HepG2 (cell line): ENCODE results near the gene VPS11. TPM values are rescaled to one million over a fixed set of nuclear protein-coding genes. Genes with fewer than 3 reads are reported as not detected.

Experiments used
- CREB1 ChIP-seq, 2 experiments: fragments of 450-650 bp in 1 of 2; IDR thresholded peaks; 2 replicates each; pipeline ENCODE4 v1.6.1; 2016 to 2017; ENCODE audit warnings: control low read depth in 1 of 2, mild to moderate bottlenecking in 1 of 2, missing compliant biosample characterization in 1 of 2, missing genetic modification characterization in 1 of 2
- HES4 ChIP-seq: sonication (generic); formaldehyde crosslinking; IDR thresholded peaks from 2 replicates; pipeline ENCODE4 v1.9.0; 2021; ENCODE audit warnings: mild to moderate bottlenecking, missing genetic modification reagents, borderline replicate concordance
- HIVEP1 ChIP-seq: sonication (generic); formaldehyde crosslinking; IDR thresholded peaks from 2 replicates; pipeline ENCODE4 v1.4.0; 2020; ENCODE audit warnings: mild to moderate bottlenecking, missing genetic modification reagents
- MXD4 ChIP-seq: IDR thresholded peaks from 2 replicates; pipeline ENCODE4 v1.6.1; 2016; ENCODE audit warnings: mild to moderate bottlenecking, missing biosample characterization, missing genetic modification reagents
- MXI1 ChIP-seq: IDR thresholded peaks from 3 replicates; pipeline ENCODE4 v1.6.1; 2012; ENCODE audit warnings: low read depth, low read length, inconsistent platforms, borderline replicate concordance
- NKX3-1 ChIP-seq: sonication (generic); formaldehyde crosslinking; IDR thresholded peaks from 2 replicates; pipeline ENCODE4 v1.5.0; 2020; ENCODE audit warnings: missing genetic modification reagents
- NR0B2 ChIP-seq: sonication (generic); formaldehyde crosslinking; IDR thresholded peaks from 2 replicates; pipeline ENCODE4 v1.4.0; 2020; ENCODE audit warnings: mild to moderate bottlenecking, missing genetic modification reagents
- POGZ ChIP-seq: sonication (generic); formaldehyde crosslinking; IDR thresholded peaks from 2 replicates; pipeline ENCODE4 v1.4.0; 2020; ENCODE audit warnings: mild to moderate bottlenecking, missing genetic modification reagents
- RBFOX2 ChIP-seq: fragments of 200-400 bp; formaldehyde crosslinking; IDR thresholded peaks from 2 replicates; pipeline ENCODE4 v1.6.1; 2017; ENCODE audit warnings: low read depth, mild to moderate bottlenecking, low read length
- SNRNP70 ChIP-seq: fragments of 200-400 bp; formaldehyde crosslinking; IDR thresholded peaks from 2 replicates; pipeline ENCODE4 v1.6.1; 2017; ENCODE audit warnings: mild to moderate bottlenecking, low read depth, low read length, moderate library complexity
- ZFP91 ChIP-seq: sonication (generic); formaldehyde crosslinking; IDR thresholded peaks from 2 replicates; pipeline ENCODE4 v1.9.0; 2022; ENCODE audit warnings: missing genetic modification reagents, mild to moderate bottlenecking, borderline replicate concordance
- ZMYM3 ChIP-seq: sonication (generic); formaldehyde crosslinking; IDR thresholded peaks from 2 replicates; pipeline ENCODE4 v1.5.1; 2020; ENCODE audit warnings: mild to moderate bottlenecking, missing genetic modification reagents
- ZNF264 ChIP-seq: sonication (generic); formaldehyde crosslinking; IDR thresholded peaks from 2 replicates; pipeline ENCODE4 v1.4.0; 2020; ENCODE audit warnings: missing genetic modification reagents
- ZNF275 ChIP-seq: sonication (generic); formaldehyde crosslinking; IDR thresholded peaks from 2 replicates; pipeline ENCODE4 v1.8.0; 2022; ENCODE audit warnings: missing genetic modification reagents, mild to moderate bottlenecking, inconsistent platforms, borderline replicate concordance
- ZNF431 ChIP-seq: sonication (generic); formaldehyde crosslinking; IDR thresholded peaks from 2 replicates; pipeline ENCODE4 v1.9.0; 2022; ENCODE audit warnings: missing genetic modification reagents, low read depth, mild to moderate bottlenecking, borderline replicate concordance
- ZNF552 ChIP-seq: sonication (generic); formaldehyde crosslinking; IDR thresholded peaks from 2 replicates; pipeline ENCODE4 v1.9.0; 2022; ENCODE audit warnings: missing genetic modification reagents, mild to moderate bottlenecking, borderline replicate concordance
- ZNF83 ChIP-seq: sonication (generic); formaldehyde crosslinking; IDR thresholded peaks from 2 replicates; pipeline ENCODE4 v1.4.0; 2020; ENCODE audit warnings: missing genetic modification reagents, mild to moderate bottlenecking, borderline replicate concordance
- ZNF883 ChIP-seq: sonication (generic); formaldehyde crosslinking; IDR thresholded peaks from 2 replicates; pipeline ENCODE4 v1.5.1; 2020; ENCODE audit warnings: mild to moderate bottlenecking, missing genetic modification reagents; ENCODE audit errors: not compliant biosample characterization
- polyA plus RNA-seq, 8 experiments: library from polyadenylated mRNA; depleted of rRNA in 3 of 8; stranded (reverse) in 7 of 8; unstranded in 1 of 8; fragments of >200 nt; fragmentation: Illumina TruSeq in 4 of 8; extraction: Trizol in 4 of 8; gene quantifications; 2 replicates each; pipeline versions ENCODE4 v1.2.1 to v1.2.3, GENCODE V29; 2011 to 2016; ENCODE audit warnings: low read depth in 4 of 8, missing spikeins in 1 of 8, mixed read lengths in 1 of 8; ENCODE audit not compliant: insufficient read depth in 1 of 8
- total RNA-seq, 5 experiments: library from RNA; depleted of rRNA; stranded (reverse); fragments of >200 nt; fragmentation: Illumina TruSeq; extraction: Trizol; gene quantifications; 2 replicates each; pipeline ENCODE4 v1.2.3, GENCODE V29; 2016; ENCODE audit warnings: low read depth in 1 of 5
- TF ChIP-seq, protein P1 (sequence below): sonication (generic); formaldehyde crosslinking; IDR thresholded peaks from 2 replicates; pipeline ENCODE4 v1.4.0; 2020; ENCODE audit warnings: missing genetic modification reagents, borderline replicate concordance
- TF ChIP-seq, protein P2 (sequence below): sonication (generic); formaldehyde crosslinking; IDR thresholded peaks from 2 replicates; pipeline ENCODE4 v1.8.1; 2023; ENCODE audit warnings: mild to moderate bottlenecking, missing genetic modification reagents, borderline replicate concordance
- TF ChIP-seq, protein P3 (sequence below): sonication (generic); formaldehyde crosslinking; IDR thresholded peaks from 2 replicates; pipeline ENCODE4 v1.5.0; 2020; ENCODE audit warnings: mild to moderate bottlenecking, missing genetic modification reagents, moderate library complexity

Gene VPS11
- total and polyA plus RNA-seq, 2 of the 13 experiments (the other 11 are each of a cell fraction or from before 2014, with no cell fraction given) = 13.7 to 21.6 TPM

DNA sequence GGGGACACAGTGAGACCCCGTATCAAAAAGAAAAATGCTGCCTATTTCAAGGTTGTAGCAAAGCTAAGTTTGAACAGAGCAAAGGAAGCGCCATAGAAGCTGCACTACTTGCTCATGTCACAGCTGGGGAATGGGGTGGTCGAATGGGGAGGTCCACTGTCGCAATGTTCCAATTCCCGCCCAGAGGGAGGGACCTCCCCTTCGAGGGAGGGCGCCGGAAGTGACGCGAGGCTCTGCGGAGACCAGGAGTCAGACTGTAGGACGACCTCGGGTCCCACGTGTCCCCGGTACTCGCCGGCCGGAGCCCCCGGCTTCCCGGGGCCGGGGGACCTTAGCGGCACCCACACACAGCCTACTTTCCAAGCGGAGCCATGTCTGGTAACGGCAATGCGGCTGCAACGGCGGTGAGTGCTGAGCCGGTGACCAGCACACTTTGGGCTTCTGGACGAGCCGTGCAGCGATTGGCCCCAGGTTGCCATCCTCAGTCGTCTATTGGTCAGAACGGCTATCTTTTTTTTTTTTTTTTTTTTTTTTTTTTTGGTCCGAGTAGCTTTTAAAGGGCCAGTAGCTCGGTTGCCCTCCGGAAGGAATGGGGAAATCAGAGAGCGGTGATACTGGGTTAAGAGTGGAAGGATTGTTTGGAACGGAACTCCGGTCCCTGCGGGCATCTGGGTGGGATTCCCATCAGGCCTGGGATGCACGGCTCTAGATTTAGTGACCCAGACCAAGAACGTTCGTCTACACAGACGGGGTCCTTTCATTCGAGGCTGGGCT, 17.2 kb downstream of the VPS11 start, which contains the start of gene HMBS (continued):
- TF ChIP-seq NKX3-1 = peak; percentile 27; the same call in 1 of the 2 replicates
- no peak for TF ChIP-seq SNRNP70
- peak; percentile 89 for TF ChIP-seq NR0B2
- peak; percentile 80 for TF ChIP-seq MXD4 (CRISPR knock-in tag)
- 0 out of 2 replicates have a peak, but pooled peaks have one; percentile 49 for TF ChIP-seq ZNF552 (CRISPR knock-in tag)
- peak; percentile 94 for TF ChIP-seq RBFOX2
- no peak for TF ChIP-seq ZNF83 (CRISPR knock-in tag)
- peak; percentile 58 for TF ChIP-seq ZNF883 (CRISPR knock-in tag)
- TF ChIP-seq HIVEP1 (CRISPR knock-in tag) = peak; percentile 43; the same call in 1 of the 2 replicates
- TF ChIP-seq MXI1 = peak; percentile 81; the same call in 1 of the 3 replicates
- TF ChIP-seq ZNF431 (CRISPR knock-in tag) = no peak
- 0 out of 2 replicates have a peak, but pooled peaks have one; percentile 47 for TF ChIP-seq ZNF275
- 0 out of 2 replicates have a peak, but pooled peaks have one; percentile 50 for TF ChIP-seq HES4
- peak; percentile 56; the same call in 1 of the 2 replicates for TF ChIP-seq ZNF264 (CRISPR knock-in tag)
- TF ChIP-seq, protein P1, sequence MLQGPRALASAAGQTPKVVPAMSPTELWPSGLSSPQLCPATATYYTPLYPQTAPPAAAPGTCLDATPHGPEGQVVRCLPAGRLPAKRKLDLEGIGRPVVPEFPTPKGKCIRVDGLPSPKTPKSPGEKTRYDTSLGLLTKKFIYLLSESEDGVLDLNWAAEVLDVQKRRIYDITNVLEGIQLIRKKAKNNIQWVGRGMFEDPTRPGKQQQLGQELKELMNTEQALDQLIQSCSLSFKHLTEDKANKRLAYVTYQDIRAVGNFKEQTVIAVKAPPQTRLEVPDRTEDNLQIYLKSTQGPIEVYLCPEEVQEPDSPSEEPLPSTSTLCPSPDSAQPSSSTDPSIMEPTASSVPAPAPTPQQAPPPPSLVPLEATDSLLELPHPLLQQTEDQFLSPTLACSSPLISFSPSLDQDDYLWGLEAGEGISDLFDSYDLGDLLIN = peak; percentile 80; the same call in 1 of the 2 replicates
- TF ChIP-seq ZMYM3 (CRISPR knock-in tag) = 0 out of 2 replicates have a peak, but pooled peaks have one; percentile 25
- TF ChIP-seq CREB1 (IDR thresholded peaks at IDR 0.05) = peak; percentile 89
- TF ChIP-seq CREB1 (CRISPR knock-in tag; IDR thresholded peaks at IDR 0.05) = peak; percentile 96
- TF ChIP-seq, protein P2, sequence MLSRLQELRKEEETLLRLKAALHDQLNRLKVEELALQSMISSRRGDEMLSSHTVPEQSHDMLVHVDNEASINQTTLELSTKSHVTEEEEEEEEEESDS (CRISPR knock-in tag) = peak; percentile 59; the same call in 1 of the 2 replicates
- TF ChIP-seq, protein P3, sequence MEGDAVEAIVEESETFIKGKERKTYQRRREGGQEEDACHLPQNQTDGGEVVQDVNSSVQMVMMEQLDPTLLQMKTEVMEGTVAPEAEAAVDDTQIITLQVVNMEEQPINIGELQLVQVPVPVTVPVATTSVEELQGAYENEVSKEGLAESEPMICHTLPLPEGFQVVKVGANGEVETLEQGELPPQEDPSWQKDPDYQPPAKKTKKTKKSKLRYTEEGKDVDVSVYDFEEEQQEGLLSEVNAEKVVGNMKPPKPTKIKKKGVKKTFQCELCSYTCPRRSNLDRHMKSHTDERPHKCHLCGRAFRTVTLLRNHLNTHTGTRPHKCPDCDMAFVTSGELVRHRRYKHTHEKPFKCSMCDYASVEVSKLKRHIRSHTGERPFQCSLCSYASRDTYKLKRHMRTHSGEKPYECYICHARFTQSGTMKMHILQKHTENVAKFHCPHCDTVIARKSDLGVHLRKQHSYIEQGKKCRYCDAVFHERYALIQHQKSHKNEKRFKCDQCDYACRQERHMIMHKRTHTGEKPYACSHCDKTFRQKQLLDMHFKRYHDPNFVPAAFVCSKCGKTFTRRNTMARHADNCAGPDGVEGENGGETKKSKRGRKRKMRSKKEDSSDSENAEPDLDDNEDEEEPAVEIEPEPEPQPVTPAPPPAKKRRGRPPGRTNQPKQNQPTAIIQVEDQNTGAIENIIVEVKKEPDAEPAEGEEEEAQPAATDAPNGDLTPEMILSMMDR (CRISPR knock-in tag) = no peak
- TF ChIP-seq POGZ (CRISPR knock-in tag) = peak; percentile 75; the same call in 1 of the 2 replicates
- peak; percentile 99 for TF ChIP-seq ZFP91 (CRISPR knock-in tag)
